Retinal pigment epithelial cell (primary cell): ENCODE results near the gene SPATS2L.
"Not testable (repeated sequence)": the region's sequence is repeated elsewhere in the genome, so short reads cannot be mapped to it uniquely, and the experiment has no call there.

Experiments
- DNase-seq: peaks from one replicate; pipeline ENCODE4 v3.0.0-alpha.2; 2010; ENCODE audit warnings: low read depth
- H3K4me3 ChIP-seq: 2 replicates; pipeline ENCODE4 v1.5.1; 2011; ENCODE audit warnings: mild to moderate bottlenecking, low read length, control low read depth, moderate library complexity
- TF ChIP-seq, protein P1 (sequence below): conservative IDR thresholded peaks from 2 replicates; pipeline ENCODE4 v1.5.1; 2011; ENCODE audit warnings: low read depth, low read length, control low read depth, inconsistent platforms

SPATS2L gene

DNA sequence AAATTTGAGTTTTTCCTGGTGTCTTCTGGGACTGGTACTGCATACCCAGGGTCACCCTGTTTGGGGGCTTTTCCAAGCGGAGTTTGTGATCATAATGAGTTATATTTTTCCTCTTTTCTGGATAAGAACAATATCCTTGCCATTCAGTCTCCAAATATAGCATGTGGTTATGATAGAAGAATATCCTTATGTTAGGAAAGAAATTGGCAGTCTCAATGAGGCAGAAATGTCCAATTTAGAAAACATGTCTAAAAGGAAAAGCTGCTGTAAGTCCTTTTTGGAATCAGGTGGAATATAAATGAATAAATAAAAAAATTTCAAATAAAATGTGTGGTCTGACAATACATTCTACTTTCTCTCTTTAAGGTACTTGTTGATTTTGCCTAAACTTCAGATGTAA is 36.2 kb downstream of the SPATS2L start:
- no peak for DNase-seq
- H3K4me3 ChIP-seq: no peak overlapping the region
- TF ChIP-seq, protein P1, sequence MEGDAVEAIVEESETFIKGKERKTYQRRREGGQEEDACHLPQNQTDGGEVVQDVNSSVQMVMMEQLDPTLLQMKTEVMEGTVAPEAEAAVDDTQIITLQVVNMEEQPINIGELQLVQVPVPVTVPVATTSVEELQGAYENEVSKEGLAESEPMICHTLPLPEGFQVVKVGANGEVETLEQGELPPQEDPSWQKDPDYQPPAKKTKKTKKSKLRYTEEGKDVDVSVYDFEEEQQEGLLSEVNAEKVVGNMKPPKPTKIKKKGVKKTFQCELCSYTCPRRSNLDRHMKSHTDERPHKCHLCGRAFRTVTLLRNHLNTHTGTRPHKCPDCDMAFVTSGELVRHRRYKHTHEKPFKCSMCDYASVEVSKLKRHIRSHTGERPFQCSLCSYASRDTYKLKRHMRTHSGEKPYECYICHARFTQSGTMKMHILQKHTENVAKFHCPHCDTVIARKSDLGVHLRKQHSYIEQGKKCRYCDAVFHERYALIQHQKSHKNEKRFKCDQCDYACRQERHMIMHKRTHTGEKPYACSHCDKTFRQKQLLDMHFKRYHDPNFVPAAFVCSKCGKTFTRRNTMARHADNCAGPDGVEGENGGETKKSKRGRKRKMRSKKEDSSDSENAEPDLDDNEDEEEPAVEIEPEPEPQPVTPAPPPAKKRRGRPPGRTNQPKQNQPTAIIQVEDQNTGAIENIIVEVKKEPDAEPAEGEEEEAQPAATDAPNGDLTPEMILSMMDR: no peak

- H3K4me3 ChIP-seq, DNase-seq: not testable (repeated sequence)
Measured at GRCh38 chr2:200344202-200344601, 37.7 kb downstream of the SPATS2L start.

GRCh38 chr2:200345975-200346374 is 39.5 kb downstream of the SPATS2L start:
- TF ChIP-seq, protein P1: no peak
- no peak for DNase-seq
- no peak overlapping the region for H3K4me3 ChIP-seq

GRCh38 chr2:200347301-200347700 is 40.8 kb downstream of the SPATS2L start:
- no peak overlapping the region for H3K4me3 ChIP-seq
- DNase-seq: no peak
- TF ChIP-seq, protein P1: no peak

DNA sequence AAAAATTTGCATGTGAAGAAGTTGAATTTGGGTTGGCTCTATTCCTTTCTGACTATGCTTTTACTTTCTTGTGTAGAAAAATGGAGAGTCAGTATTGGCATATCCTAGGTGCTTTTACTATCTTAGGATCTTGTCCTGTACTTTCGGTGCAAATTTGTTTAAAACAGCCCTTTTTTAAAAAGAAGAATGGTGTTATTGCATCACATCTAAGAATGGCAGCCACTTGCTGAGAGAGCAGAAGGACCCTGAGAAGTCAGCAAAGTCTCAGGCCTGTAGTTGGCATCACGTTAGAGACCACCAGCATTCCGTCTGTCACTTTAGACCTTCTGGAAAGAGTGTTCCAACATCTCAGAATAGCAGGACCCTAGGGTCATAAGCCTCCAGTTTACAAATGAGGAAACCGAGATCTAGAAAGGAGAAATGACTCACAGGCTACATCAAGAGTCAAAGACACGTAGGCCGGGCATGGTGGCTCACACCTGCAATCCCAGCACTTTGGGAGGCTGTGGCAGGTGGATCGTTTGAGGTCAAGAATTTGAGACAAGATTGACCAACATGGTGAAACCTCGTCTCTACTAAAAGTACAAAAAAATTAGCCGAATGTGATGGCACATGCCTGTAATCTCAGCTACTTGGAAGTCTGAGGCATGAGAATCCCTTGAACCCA is 42.5 kb downstream of the SPATS2L start:
- H3K4me3 ChIP-seq: no peak overlapping the region
- TF ChIP-seq, protein P1: no peak
- no peak for DNase-seq

DNA sequence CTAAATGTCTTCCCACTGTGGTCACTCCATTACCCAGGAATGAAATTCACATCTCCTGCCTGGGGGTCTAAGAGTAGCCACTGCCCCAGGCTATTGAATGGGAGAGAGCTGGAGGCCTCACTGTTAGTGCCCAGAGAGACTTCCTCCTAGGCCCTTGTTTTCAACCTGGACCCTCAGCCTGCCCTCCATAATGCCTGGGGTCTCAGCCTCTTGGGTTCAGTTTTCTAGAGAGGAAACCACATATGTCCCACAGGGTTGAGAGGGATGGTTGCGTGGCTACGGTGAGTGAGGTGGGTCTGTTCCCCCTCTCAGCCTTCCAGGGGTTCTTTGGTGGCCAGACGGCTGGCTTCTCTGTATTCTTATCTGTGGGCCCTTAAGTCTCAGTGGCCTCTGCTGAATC is 43.4 kb downstream of the SPATS2L start:
- no peak overlapping the region for H3K4me3 ChIP-seq
- no peak for DNase-seq
- TF ChIP-seq, protein P1: no peak

DNA sequence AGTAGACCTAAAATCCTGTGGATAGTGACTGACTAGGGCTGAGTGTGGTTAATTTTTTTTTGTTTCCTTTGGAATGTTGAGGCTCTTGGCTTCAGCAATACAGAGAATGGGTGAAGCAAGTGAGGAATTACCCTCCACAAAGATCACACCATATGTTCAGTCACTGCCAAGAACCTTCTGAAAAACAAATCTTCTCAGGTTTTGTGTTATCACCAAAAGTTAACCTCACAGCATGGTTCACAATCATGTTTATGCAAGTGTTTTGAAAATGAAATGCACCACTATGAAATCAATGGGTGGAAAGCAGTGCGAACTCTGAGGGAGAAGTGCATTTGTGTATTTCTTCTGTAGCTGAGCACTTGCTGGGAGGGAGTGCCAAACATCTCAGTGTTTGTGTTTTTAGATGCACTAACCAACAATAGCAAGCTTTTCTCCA is 44.4 kb downstream of the SPATS2L start:
- TF ChIP-seq, protein P1: no peak
- DNase-seq: no peak
- no peak overlapping the region for H3K4me3 ChIP-seq
